Retinal pigment epithelial cell (primary cell): ENCODE results near the gene DHDH.

ENCODE experiments used
- DNase-seq: peaks from one replicate; pipeline ENCODE4 v3.0.0-alpha.2; 2010; ENCODE audit warnings: low read depth
- H3K4me3 ChIP-seq: 2 replicates; pipeline ENCODE4 v1.5.1; 2011; ENCODE audit warnings: mild to moderate bottlenecking, low read length, control low read depth, moderate library complexity
- TF ChIP-seq, protein P1 (sequence below): conservative IDR thresholded peaks from 2 replicates; pipeline ENCODE4 v1.5.1; 2011; ENCODE audit warnings: low read depth, low read length, control low read depth, inconsistent platforms

The DHDH gene

DNA sequence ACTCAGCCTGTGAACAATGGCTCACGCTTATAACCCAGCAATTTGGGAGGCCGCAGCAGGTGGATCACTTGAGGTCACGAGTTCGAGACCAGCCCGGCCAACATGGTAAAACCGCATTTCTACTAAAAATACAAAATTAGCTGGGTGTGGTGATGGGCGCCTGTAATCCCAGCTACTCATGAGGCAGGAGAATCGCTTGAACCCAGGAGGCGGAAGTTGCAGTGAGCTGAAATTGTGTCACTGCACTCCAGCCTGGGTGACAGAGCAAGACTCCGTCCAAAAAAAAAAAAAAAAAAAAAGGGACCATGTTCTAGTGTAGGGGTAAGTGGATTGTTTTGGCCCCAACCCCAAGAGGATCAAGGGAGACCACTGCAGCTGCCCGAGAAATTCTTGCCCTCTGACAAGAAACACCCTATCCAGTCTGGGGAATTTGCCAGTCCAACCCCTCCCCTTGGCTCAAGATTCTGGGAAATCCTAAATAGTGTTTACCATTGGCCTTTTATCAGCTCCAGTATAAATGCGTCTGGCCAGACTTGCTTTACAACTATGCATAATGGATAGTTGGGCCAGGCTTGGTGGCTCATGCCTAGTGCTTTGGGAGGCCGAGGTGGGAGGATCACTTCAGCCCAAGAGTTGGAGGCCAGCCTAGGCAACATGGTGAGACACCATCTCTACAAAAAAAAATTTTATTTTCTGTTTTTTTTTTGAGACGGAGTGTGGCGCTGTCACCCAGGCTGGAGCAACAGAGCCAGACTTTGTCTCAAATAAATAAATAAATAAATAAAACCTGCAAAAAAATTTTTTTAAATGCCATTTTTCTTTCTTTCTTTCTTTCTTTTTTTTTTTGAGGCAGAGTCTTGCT is 5.1 kb upstream of the DHDH start:
- TF ChIP-seq, protein P1, sequence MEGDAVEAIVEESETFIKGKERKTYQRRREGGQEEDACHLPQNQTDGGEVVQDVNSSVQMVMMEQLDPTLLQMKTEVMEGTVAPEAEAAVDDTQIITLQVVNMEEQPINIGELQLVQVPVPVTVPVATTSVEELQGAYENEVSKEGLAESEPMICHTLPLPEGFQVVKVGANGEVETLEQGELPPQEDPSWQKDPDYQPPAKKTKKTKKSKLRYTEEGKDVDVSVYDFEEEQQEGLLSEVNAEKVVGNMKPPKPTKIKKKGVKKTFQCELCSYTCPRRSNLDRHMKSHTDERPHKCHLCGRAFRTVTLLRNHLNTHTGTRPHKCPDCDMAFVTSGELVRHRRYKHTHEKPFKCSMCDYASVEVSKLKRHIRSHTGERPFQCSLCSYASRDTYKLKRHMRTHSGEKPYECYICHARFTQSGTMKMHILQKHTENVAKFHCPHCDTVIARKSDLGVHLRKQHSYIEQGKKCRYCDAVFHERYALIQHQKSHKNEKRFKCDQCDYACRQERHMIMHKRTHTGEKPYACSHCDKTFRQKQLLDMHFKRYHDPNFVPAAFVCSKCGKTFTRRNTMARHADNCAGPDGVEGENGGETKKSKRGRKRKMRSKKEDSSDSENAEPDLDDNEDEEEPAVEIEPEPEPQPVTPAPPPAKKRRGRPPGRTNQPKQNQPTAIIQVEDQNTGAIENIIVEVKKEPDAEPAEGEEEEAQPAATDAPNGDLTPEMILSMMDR = no peak
- DNase-seq = no peak
- H3K4me3 ChIP-seq = no peak overlapping the region

DNA sequence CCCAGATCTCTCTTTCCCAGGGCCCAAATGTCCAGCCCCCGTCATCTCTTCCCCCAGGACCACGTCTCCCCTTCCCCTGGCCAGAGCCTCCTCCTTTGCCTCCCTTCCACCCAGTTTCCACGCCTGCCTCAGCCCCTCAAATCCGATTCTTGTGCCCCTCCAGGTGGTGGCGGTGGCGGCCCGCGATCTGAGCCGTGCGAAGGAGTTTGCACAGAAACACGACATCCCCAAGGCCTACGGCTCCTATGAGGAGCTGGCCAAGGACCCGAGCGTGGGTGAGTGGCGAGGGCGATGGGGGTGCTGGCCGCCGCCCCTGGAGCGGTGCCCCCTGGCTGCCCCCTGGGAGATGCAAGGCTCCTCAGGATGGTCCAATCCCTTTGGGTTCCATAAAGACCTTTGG is 1.3 kb downstream of the DHDH start:
- DNase-seq = no peak
- TF ChIP-seq, protein P1 = no peak
- no peak overlapping the region for H3K4me3 ChIP-seq

DNA sequence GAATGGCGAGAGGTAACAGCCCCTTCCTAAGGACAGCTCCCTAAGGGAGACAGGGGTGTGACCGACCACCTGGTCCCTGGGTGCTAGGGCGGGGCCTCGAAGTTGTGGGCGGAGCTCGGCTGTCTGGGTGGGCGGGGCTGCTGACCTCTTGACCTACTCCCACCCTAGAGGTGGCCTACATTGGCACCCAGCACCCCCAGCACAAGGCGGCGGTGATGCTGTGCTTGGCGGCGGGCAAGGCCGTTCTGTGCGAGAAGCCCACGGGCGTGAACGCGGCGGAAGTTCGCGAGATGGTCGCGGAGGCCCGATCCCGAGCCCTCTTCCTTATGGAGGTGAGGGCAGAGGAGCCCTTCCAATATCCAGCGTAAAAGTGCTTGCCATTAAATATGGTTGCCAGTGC is 2.4 kb downstream of the DHDH start:
- no peak overlapping the region for H3K4me3 ChIP-seq
- no peak for DNase-seq
- TF ChIP-seq, protein P1 = no peak

DNA sequence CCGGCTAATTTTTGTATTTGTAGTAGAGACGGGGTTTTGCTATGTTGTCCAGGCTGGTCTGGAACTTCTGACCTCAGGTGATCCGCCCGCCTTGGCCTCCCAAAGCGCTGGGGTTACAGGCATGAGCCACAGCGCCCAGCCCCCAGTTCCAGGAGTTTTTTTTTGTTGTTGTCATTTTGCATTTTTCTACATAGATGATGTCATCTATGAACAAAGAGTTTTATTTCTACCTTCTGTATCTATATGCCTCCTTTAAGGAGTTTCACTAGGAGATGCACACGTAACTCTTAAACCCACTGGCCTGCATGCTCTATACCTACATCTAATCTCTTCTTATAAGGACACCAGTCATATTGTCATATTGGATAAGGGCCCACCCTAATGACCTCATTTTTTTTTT is 4.8 kb downstream of the DHDH start:
- DNase-seq = no peak

DNA sequence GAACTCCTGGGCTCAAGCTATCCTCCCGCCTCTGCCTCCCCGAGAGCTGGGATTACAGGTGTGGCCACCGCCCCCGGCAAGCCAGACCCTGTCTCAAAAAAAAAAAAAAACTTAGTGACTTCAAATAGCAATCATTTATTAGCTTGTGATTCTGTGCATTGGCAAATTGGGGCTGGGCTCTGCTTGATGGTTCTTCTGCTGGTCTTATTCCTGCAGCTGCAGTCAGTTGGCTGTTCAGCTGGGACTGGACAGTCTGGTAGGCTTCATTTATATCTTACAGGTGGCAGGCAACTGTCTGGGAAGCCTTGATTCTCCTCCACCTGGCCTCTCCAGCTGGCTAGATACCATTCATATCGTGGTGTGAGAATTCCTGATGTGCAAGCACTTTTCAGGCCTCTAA is 7.4 kb downstream of the DHDH start:
- TF ChIP-seq, protein P1 = no peak
- DNase-seq = no peak

More for the DNA sequence above, 4.8 kb downstream of the DHDH start:
- TF ChIP-seq, protein P1 = no peak
- no peak overlapping the region for H3K4me3 ChIP-seq

DNA sequence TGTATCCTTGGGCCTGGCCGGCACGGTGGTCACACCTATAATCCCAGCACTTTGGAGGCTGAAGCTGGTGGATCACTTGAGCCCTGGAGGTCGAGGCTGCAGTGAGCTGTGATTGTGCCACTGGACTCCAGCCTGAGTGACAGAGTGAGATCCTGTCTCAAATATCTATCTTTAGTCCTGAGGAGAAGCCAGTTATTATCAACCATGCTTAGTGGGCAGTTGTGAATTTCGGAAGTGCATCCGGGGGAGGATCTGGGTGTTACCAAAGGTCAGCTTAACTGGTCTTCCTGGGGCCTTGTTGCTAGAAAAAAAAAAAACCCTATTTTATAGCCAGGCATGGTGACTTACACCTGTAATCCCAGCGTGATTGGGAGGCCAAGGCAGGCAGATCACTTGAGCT is 9.6 kb downstream of the DHDH start:
- no peak overlapping the region for H3K4me3 ChIP-seq
- TF ChIP-seq, protein P1 = no peak
- DNase-seq = no peak

More for the DNA sequence above, 7.4 kb downstream of the DHDH start:
- H3K4me3 ChIP-seq = no peak overlapping the region

DNA sequence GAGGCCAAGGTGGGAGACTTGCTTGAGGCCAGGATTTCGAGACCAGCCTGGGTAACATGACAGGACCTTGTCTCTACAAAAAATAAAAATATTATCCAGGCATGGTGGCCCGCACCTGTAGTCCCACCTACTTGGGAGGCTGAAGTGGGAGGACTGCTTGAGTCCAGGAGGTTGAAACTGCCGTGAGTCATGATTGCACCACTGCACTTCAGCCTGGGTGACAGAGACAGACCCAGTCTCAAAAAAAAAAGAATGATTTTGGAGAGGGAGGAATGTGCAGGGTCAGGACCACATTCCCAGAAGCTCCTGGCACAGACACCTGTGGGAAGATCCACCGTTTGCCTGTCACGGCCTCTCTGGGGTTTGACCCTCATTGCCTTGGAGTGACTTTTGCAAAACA is 11.9 kb downstream of the DHDH start:
- DNase-seq = no peak
- TF ChIP-seq, protein P1 = no peak
- H3K4me3 ChIP-seq = no peak overlapping the region
